Parathyroid adenoma (tissue), 2 donors: ENCODE measurements around the gene ATAD3A.

Experiments
- H2AFZ ChIP-seq: fragments of 300-600 bp; sonication (generic); one replicate; pipeline ENCODE4 v1.7.0; 2017; ENCODE audit warnings: antibody characterized with exemption, mild to moderate bottlenecking
- H3K27ac ChIP-seq: fragments of 300-600 bp; sonication (generic); one replicate; pipeline ENCODE4 v1.7.0; 2017
- H3K27me3 ChIP-seq: fragments of 300-600 bp; sonication (generic); one replicate; pipeline ENCODE4 v1.7.0; 2017; ENCODE audit warnings: low read length; ENCODE audit not compliant: control insufficient read depth, insufficient read depth
- H3K36me3 ChIP-seq: fragments of 300-600 bp; sonication (generic); one replicate; pipeline ENCODE4 v1.7.0; 2017; ENCODE audit warnings: low read length; ENCODE audit not compliant: control insufficient read depth, insufficient read depth
- H3K4me1 ChIP-seq: fragments of 300-600 bp; sonication (generic); one replicate; pipeline ENCODE4 v1.7.0; 2017; ENCODE audit warnings: control low read depth
- H3K4me2 ChIP-seq: fragments of 300-600 bp; sonication (generic); one replicate; pipeline ENCODE4 v1.7.0; 2017; ENCODE audit warnings: low read length
- H3K4me3 ChIP-seq: fragments of 300-600 bp; sonication (generic); one replicate; pipeline ENCODE4 v1.7.0; 2017; ENCODE audit warnings: low read depth, low read length
- H3K79me2 ChIP-seq: fragments of 300-600 bp; sonication (generic); one replicate; pipeline ENCODE4 v1.7.0; 2017; ENCODE audit warnings: control low read depth
- H3K9ac ChIP-seq: fragments of 300-600 bp; sonication (generic); one replicate; pipeline ENCODE4 v1.7.0; 2017; ENCODE audit warnings: mild to moderate bottlenecking
- H3K9me3 ChIP-seq: fragments of 300-600 bp; sonication (generic); one replicate; pipeline ENCODE4 v1.7.0; 2017; ENCODE audit warnings: low read length; ENCODE audit not compliant: control insufficient read depth
- TF ChIP-seq, protein P1 (sequence below): fragments of 300-600 bp; sonication (generic); IDR thresholded peaks from one replicate; pipeline ENCODE4 v1.7.0; 2017; ENCODE audit warnings: antibody characterized with exemption, mild to moderate bottlenecking
- donor health status: primary hyperparathyroidism.

Gene ATAD3A

DNA sequence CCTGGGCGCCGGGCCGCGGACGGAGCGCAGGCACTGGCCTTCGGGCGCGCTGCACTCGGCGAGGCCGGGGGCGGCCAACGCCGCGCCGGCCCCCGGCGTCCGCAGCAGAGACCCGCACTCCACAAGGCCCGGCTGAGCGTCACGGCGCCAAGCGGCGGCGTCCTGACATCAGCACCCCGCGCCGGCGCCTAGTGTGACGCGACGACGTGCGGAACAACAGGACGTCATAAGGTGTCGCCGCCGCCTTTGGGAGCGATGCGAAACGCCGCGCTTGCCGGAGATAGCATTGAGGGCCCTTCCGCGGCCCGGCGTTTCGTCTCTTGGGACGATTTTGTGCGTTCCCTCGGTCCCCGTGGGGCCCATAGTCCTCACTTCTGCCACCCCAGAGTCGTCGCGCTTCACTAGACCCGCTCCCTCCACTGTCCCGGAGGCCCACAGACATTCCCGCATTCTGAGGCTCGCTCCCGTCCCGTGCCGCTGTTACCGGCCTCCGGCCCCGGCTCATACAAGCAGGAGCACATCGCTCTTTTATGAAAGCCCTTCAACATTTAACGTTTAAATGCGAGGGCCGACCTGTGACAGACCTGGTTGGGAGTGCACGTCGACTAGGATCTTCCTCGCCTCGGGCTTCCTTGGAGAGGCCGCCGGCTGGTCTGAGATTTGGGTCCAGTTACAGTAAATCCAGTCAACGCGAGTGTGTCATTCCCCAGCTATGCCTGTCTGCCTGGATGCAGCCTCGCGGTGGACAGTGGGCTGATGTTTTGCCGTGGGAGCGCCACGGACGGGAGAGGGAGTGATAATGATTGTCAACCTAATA, 63.0 kb downstream of the ATAD3A start, which contains the start of gene SSU72:
TSS of gene SSU72 (minus strand) at position 143 of the 817 bp plus-strand sequence. CDS start 306 bp downstream, outside the sequence.
- peaks cover 15% of the 10 kb centered on the region for H3K79me2 ChIP-seq
- H3K4me3 ChIP-seq = peak within 1 kb of the TSS; percentile 97
- H3K4me1 ChIP-seq = no peaks in the 10 kb centered on the region
- TF ChIP-seq, protein P1, sequence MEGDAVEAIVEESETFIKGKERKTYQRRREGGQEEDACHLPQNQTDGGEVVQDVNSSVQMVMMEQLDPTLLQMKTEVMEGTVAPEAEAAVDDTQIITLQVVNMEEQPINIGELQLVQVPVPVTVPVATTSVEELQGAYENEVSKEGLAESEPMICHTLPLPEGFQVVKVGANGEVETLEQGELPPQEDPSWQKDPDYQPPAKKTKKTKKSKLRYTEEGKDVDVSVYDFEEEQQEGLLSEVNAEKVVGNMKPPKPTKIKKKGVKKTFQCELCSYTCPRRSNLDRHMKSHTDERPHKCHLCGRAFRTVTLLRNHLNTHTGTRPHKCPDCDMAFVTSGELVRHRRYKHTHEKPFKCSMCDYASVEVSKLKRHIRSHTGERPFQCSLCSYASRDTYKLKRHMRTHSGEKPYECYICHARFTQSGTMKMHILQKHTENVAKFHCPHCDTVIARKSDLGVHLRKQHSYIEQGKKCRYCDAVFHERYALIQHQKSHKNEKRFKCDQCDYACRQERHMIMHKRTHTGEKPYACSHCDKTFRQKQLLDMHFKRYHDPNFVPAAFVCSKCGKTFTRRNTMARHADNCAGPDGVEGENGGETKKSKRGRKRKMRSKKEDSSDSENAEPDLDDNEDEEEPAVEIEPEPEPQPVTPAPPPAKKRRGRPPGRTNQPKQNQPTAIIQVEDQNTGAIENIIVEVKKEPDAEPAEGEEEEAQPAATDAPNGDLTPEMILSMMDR = no peak
- H3K9me3 ChIP-seq = no peaks in the 10 kb centered on the region
- peak within 1 kb of the TSS; percentile 72 for H3K9ac ChIP-seq
- H3K36me3 ChIP-seq = no peaks in the 10 kb centered on the region
- peak within 1 kb of the TSS; percentile 94 for H3K4me2 ChIP-seq
- peak within 1 kb of the TSS; percentile 96 for H3K27ac ChIP-seq
- no peaks in the 10 kb centered on the region for H3K27me3 ChIP-seq
- H2AFZ ChIP-seq = peak within 1 kb of the TSS; percentile 95

GRCh38 chr1:1577367-1578011, 65.5 kb downstream of the ATAD3A start:
- Histone ChIP-seq H3K36me3 (no peaks in the 10 kb centered on the region), H3K4me3 (no peak overlapping the region), H3K9ac (no peak overlapping the region), H3K79me2 (peaks cover 6% of the 10 kb centered on the region), H3K4me1 (no peaks in the 10 kb centered on the region), H3K27me3 (no peaks in the 10 kb centered on the region), H2AFZ (no peak overlapping the region), H3K27ac (no peak overlapping the region), H3K9me3 (no peaks in the 10 kb centered on the region), H3K4me2 (no peak overlapping the region)
- TF ChIP-seq, protein P1 = no peak

- Histone ChIP-seq H3K9ac (no peak overlapping the region), H2AFZ (no peak overlapping the region), H3K4me2 (no peak overlapping the region), H3K36me3 (no peaks in the 10 kb centered on the region), H3K4me1 (no peaks in the 10 kb centered on the region), H3K79me2 (peaks cover 3% of the 10 kb centered on the region), H3K9me3 (no peaks in the 10 kb centered on the region), H3K27me3 (no peaks in the 10 kb centered on the region), H3K27ac (no peak overlapping the region), H3K4me3 (no peak overlapping the region)
- TF ChIP-seq, protein P1 = no peak
Measured at GRCh38 chr1:1578371-1578940, 66.5 kb downstream of the ATAD3A start.

DNA sequence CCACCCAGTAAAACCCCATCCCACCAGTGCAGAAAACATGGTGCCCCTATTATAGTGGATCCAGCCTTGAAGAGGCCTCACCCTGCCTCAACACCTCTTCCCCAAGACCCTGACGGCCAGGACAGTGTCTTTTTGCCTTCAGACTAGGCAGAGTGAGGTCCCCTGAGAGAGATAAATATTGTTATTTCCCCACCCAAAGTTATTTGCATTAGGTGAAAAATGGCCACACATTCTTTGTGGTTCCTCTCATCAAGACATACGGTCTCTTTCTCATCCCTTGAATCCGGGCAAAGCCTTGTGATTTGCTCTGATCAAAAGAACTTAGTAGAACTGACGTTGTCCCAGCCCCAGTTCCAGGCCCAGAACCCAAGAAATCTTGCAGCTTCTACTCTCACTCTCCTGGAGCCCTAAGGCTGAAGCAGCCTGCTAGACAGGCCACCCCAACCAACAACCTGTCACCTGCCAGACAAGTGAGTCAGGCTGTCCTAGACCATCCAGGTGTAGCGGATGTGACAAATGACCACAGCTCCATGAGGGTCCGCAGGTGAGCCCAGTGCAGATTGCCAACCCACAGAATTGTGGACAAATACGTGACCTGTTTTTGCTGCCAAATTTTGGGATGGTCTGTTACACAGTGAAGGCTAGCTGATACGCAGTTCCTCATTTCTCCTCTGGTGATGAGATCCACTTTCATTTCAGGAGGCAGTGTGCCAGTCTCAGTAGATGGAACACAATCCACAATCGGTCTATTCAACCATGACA, 70.8 kb downstream of the ATAD3A start:
- Histone ChIP-seq H3K9ac (no peak overlapping the region), H3K79me2 (no peaks in the 10 kb centered on the region), H2AFZ (no peak overlapping the region), H3K36me3 (no peaks in the 10 kb centered on the region), H3K4me3 (no peak overlapping the region), H3K27me3 (no peaks in the 10 kb centered on the region), H3K4me2 (no peak overlapping the region), H3K4me1 (no peaks in the 10 kb centered on the region), H3K9me3 (no peaks in the 10 kb centered on the region), H3K27ac (no peak overlapping the region)
- TF ChIP-seq, protein P1 = no peak
